GM12873 (cell line): Measurements from ENCODE around the gene TSHZ3.
A peak's percentile ranks its signal among the peaks of the same experiment; 100 is the strongest.

Experiments used
- TF ChIP-seq, protein P1 (sequence below): IDR thresholded peaks from 2 replicates; pipeline ENCODE4 v1.5.1; 2012; ENCODE audit warnings: low read depth, mild to moderate bottlenecking, moderate library complexity, low read length, control low read depth; ENCODE audit not compliant: insufficient read depth; ENCODE audit errors: missing control alignments

TSHZ3 gene

DNA sequence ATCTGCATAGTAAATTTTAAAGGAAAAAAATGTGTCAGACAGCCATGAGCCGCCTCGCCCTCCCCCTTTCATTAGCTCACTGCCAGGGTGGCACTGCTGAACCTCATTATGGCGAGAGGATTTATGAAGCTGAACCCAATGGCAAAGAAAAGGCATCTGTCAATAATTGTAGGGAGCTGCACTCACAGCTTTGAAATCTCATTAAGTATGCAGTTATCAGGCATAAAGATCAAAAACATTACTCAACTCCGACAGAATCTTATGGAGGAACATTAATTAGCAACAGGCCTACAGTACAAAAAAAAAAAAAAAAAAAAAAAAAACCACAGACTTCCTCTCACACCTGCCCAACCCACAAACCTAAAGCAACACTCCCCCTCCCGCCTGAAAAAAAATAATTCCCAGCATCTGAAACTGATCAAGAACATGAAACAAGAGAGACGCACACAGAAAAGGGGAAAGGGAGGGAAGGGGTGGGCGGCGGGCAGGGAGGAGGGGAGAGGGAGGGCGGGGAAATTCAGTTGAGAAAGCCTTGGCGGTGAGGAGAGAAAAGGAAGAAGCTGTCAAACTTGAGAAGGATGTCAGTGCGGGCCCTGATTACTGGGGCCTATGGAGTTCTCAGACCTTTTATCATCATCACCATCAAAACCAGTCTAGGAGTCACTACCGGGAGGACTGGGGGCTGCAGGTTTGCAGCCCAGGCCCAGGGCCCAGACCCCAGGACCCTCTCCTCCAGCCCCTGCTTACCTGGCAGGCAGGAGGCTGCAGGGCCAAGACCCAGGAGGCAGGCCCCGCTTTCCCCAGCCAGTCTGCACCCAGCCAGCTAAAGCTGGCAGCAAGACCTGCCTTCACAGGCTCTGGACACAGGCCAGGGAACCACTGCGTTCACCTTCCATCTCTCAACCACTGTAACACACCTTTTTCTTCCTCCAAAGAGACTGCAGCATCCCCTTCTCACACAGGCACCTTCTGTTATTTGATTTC is 8.9 kb downstream of the TSHZ3 start:
- TF ChIP-seq, protein P1, sequence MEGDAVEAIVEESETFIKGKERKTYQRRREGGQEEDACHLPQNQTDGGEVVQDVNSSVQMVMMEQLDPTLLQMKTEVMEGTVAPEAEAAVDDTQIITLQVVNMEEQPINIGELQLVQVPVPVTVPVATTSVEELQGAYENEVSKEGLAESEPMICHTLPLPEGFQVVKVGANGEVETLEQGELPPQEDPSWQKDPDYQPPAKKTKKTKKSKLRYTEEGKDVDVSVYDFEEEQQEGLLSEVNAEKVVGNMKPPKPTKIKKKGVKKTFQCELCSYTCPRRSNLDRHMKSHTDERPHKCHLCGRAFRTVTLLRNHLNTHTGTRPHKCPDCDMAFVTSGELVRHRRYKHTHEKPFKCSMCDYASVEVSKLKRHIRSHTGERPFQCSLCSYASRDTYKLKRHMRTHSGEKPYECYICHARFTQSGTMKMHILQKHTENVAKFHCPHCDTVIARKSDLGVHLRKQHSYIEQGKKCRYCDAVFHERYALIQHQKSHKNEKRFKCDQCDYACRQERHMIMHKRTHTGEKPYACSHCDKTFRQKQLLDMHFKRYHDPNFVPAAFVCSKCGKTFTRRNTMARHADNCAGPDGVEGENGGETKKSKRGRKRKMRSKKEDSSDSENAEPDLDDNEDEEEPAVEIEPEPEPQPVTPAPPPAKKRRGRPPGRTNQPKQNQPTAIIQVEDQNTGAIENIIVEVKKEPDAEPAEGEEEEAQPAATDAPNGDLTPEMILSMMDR, result no peak

- TF ChIP-seq, protein P1, result no peak
Observed at GRCh38 chr19:31339411-31339810, 9.8 kb downstream of the TSHZ3 start.

GRCh38 chr19:31338069-31338776 is 11.0 kb downstream of the TSHZ3 start:
- TF ChIP-seq, protein P1, result peak; percentile 23

GRCh38 chr19:31337008-31337914 is 12.0 kb downstream of the TSHZ3 start:
- TF ChIP-seq, protein P1, result no peak

GRCh38 chr19:31335716-31336115 is 13.5 kb downstream of the TSHZ3 start:
- TF ChIP-seq, protein P1, result no peak

GRCh38 chr19:31334849-31335624 is 14.2 kb downstream of the TSHZ3 start:
- TF ChIP-seq, protein P1, result no peak
